Omental fat pad (tissue), 4 donors: Measurements from ENCODE around the gene SUCNR1. TPM values are rescaled to one million over a fixed set of nuclear protein-coding genes. Genes with fewer than 3 reads are reported as not detected.
"Not testable (repeated sequence)": the region's sequence is repeated elsewhere in the genome, so short reads cannot be mapped to it uniquely, and the experiment has no call there.

Experiments
- ATAC-seq: fragments of 150-250 bp; one replicate; pipeline ENCODE4 v1.9.1; 2016; ENCODE audit warnings: mild to moderate bottlenecking, moderate library complexity; ENCODE audit not compliant: low FRiP score
- DNase-seq: peaks from one replicate; pipeline ENCODE4 v3.0.0-alpha.2; 2019; ENCODE audit warnings: low spot score
- CTCF ChIP-seq, 3 donors: fragments of 450-650 bp; IDR thresholded peaks; one replicate each; pipeline ENCODE4 v1.5.1; 2016 to 2017; ENCODE audit warnings: antibody characterized with exemption in 3 of 3, mild to moderate bottlenecking in 3 of 3, moderate library complexity in 2 of 3
- total RNA-seq, 4 donors: library from RNA; depleted of rRNA; stranded (reverse); fragments of >200 nt; gene quantifications; one replicate each; pipeline ENCODE4 v1.1.0, GENCODE V29; 2016

The SUCNR1 gene
- total RNA-seq, 4 donors from 2014 or later, result 1.1 to 2.8 (median 2.5) TPM

- no peak for DNase-seq
- TF ChIP-seq CTCF (IDR thresholded peaks at IDR 0.05), result no peak
- no peak for ATAC-seq
Measured at GRCh38 chr3:151880416-151880690, 6.9 kb downstream of the SUCNR1 start.

DNA sequence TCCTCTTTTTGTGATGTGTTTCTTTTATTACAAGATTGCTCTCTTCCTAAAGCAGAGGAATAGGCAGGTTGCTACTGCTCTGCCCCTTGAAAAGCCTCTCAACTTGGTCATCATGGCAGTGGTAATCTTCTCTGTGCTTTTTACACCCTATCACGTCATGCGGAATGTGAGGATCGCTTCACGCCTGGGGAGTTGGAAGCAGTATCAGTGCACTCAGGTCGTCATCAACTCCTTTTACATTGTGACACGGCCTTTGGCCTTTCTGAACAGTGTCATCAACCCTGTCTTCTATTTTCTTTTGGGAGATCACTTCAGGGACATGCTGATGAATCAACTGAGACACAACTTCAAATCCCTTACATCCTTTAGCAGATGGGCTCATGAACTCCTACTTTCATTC, 7.7 kb downstream of the SUCNR1 start:
- ATAC-seq (no peak), DNase-seq (no peak)
- TF ChIP-seq CTCF (IDR thresholded peaks at IDR 0.05), result no peak

GRCh38 chr3:151885397-151885796, 12.0 kb downstream of the SUCNR1 start:
- not testable (repeated sequence) for ATAC-seq, DNase-seq

- DNase-seq, ATAC-seq: not testable (repeated sequence)
Measured at GRCh38 chr3:151887450-151888211, 14.2 kb downstream of the SUCNR1 start.

- DNase-seq (no peak), ATAC-seq (no peak)
- TF ChIP-seq CTCF (IDR thresholded peaks at IDR 0.05), result no peak
Measured at GRCh38 chr3:151890721-151891141, 17.3 kb downstream of the SUCNR1 start.

DNA sequence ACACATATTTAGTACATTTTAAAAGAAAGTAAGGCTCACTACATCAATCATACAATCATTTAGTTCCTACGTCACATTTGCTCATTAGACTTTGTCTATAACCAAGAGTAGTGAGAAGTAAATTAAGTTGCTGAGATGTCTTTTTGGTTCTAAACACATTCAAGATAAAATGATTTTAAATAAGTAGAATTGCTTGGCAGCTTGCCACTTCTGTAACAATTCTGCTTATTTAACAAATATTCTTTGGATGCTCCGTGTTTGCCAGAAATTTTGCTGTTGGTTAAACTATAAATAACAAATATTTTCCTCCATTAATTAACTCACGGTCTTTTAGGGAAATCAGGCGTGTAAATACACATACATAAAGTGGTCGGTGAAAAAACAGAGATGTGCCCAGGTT, 18.3 kb downstream of the SUCNR1 start:
- no peak for DNase-seq
- no peak for ATAC-seq
- TF ChIP-seq CTCF (IDR thresholded peaks at IDR 0.05), result no peak

DNA sequence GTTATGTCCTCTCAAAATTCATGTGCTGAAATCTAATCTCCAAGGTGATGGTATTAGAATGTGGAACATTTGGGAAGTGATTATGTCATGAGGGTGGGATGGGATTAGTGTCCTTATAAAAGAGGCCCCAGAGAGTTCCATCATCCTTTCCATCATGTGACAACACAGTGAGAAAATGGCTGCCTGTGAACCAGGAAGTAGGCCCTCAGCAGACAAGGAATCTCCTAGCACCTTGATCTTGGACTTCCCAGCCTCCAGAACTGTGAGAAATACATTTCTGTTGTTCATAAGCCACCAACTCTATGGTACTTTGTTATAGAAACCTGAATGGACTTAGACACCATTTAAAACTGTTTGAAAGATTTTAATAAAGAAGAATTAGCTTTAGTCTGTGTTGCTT, 20.8 kb downstream of the SUCNR1 start:
- no peak for TF ChIP-seq CTCF (IDR thresholded peaks at IDR 0.05)
- DNase-seq, result no peak
- no peak for ATAC-seq

DNA sequence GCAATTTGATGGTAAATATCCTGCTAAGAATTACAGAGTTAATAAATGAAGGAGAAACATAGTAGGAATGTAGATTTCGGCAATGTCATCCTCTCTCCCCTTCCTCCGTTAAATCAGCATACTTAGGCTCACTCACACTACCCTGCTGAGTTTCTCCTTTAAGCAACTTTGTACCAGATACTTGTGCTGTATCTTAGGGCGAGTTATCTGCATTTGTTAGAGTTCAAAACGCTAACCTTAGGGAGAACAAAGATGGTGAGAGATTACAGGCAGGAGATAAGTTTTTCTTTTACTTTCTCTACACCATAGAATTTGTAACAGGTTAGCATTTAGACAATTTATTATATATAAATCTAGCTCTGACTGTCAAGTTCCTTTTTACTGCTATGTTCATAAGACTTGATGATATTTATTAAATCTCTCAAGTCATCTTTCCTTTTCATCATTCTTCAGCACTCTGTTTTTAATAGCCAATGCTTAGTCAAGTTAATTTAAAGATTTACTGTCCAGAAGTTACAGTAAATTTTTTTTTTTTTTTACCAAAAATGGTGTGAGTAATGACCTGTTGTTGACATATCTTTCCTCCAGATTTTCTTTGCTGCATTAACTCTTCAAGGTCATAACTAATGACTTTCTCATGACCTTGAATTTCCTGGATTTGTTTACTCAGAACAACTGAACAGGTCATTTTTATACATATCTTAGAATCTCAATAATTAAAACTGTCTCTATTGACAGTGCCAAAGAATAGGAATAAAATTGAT, 22.2 kb downstream of the SUCNR1 start:
- DNase-seq, result no peak
- ATAC-seq, result no peak
- no peak for TF ChIP-seq CTCF (IDR thresholded peaks at IDR 0.05)
